Cardiac muscle cell (in vitro differentiated cells and primary cell): ENCODE results near the gene TEX53. TPM values are rescaled to one million over a fixed set of nuclear protein-coding genes. Genes with fewer than 3 reads are reported as not detected.

Source experiments
- DNase-seq, 2 donors: peaks; one replicate each; pipeline versions ENCODE4 v3.0.0 to v3.0.0-alpha.2; 2010 to 2017; ENCODE audit warnings: low read depth in 1 of 2, low spot score in 1 of 2
- H3K27ac ChIP-seq: fragments of 200-600 bp; sonication (generic); 2 replicates; pipeline ENCODE4 v1.5.1; 2016
- H3K27me3 ChIP-seq: fragments of 200-600 bp; sonication (generic); 2 replicates; pipeline ENCODE4 v1.6.0; 2016; ENCODE audit warnings: control low read depth
- H3K36me3 ChIP-seq: fragments of 200-600 bp; sonication (generic); 2 replicates; pipeline ENCODE4 v1.5.1; 2016; ENCODE audit warnings: control low read depth
- H3K4me1 ChIP-seq: fragments of 200-600 bp; sonication (generic); 2 replicates; pipeline ENCODE4 v1.8.1; 2017; ENCODE audit warnings: low read depth, mild to moderate bottlenecking, mixed run types
- H3K4me3 ChIP-seq: fragments of 200-600 bp; sonication (generic); 2 replicates; pipeline ENCODE4 v1.5.1; 2016; ENCODE audit warnings: mild to moderate bottlenecking
- H3K9me3 ChIP-seq: fragments of 200-600 bp; sonication (generic); 2 replicates; pipeline ENCODE4 v1.5.1; 2017; ENCODE audit warnings: low read depth, mild to moderate bottlenecking, control low read depth
- polyA plus RNA-seq: library from polyadenylated mRNA; unstranded; fragments of >200 nt; fragmentation: Nextera tagmentation; extraction: Ambion mirVana; gene quantifications from 2 replicates; pipeline ENCODE4 v1.2.1, GENCODE V29; 2016
- total RNA-seq: library from RNA; depleted of rRNA; stranded (reverse); fragments of >200 nt; gene quantifications from 2 replicates; pipeline ENCODE4 v1.2.3, GENCODE V29; 2016
- TF ChIP-seq, protein P1 (sequence below): IDR thresholded peaks from 2 replicates; pipeline ENCODE4 v1.5.1; 2012; ENCODE audit warnings: low read depth, mild to moderate bottlenecking, low read length

TEX53 gene
- not detected in 2 replicates for total RNA-seq
- not detected in 2 replicates for polyA plus RNA-seq

GRCh38 chr9:114657705-114658104 lies at the start of gene TEX53:
TSS of gene TEX53 (minus strand) at chr9:114657805. CDS start at chr9:114657774, 31 bp downstream.
- H3K36me3 ChIP-seq = no peaks in the 10 kb centered on the region
- no peak within 1 kb of the TSS for H3K27ac ChIP-seq
- H3K27me3 ChIP-seq = peaks cover 12% of the 10 kb centered on the region
- TF ChIP-seq, protein P1, sequence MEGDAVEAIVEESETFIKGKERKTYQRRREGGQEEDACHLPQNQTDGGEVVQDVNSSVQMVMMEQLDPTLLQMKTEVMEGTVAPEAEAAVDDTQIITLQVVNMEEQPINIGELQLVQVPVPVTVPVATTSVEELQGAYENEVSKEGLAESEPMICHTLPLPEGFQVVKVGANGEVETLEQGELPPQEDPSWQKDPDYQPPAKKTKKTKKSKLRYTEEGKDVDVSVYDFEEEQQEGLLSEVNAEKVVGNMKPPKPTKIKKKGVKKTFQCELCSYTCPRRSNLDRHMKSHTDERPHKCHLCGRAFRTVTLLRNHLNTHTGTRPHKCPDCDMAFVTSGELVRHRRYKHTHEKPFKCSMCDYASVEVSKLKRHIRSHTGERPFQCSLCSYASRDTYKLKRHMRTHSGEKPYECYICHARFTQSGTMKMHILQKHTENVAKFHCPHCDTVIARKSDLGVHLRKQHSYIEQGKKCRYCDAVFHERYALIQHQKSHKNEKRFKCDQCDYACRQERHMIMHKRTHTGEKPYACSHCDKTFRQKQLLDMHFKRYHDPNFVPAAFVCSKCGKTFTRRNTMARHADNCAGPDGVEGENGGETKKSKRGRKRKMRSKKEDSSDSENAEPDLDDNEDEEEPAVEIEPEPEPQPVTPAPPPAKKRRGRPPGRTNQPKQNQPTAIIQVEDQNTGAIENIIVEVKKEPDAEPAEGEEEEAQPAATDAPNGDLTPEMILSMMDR = no peak
- DNase-seq = no peak
- H3K9me3 ChIP-seq = no peaks in the 10 kb centered on the region
- H3K4me3 ChIP-seq = no peak within 1 kb of the TSS
- H3K4me1 ChIP-seq = no peaks in the 10 kb centered on the region

- TF ChIP-seq, protein P1 = no peak
- H3K4me1 ChIP-seq = no peaks in the 10 kb centered on the region
- no peak for DNase-seq
Observed at GRCh38 chr9:114706711-114707110, 49.1 kb upstream of the TEX53 start.

GRCh38 chr9:114701988-114702387 lies 44.4 kb upstream of the TEX53 start:
- Histone ChIP-seq H3K4me3 (no peak overlapping the region), H3K27me3 (peaks cover 5% of the 10 kb centered on the region), H3K36me3 (no peaks in the 10 kb centered on the region), H3K4me1 (no peaks in the 10 kb centered on the region), H3K9me3 (no peaks in the 10 kb centered on the region), H3K27ac (no peak overlapping the region)
- TF ChIP-seq, protein P1 = no peak
- DNase-seq = no peak

More at GRCh38 chr9:114706711-114707110, 49.1 kb upstream of the TEX53 start:
- Histone ChIP-seq H3K9me3 (no peaks in the 10 kb centered on the region), H3K36me3 (no peaks in the 10 kb centered on the region), H3K4me3 (no peak overlapping the region), H3K27me3 (peaks cover 43% of the 10 kb centered on the region), H3K27ac (no peak overlapping the region)

GRCh38 chr9:114697951-114698351 lies 40.3 kb upstream of the TEX53 start:
- no peak overlapping the region for H3K27ac ChIP-seq
- DNase-seq = no peak
- no peaks in the 10 kb centered on the region for H3K36me3 ChIP-seq
- no peak overlapping the region for H3K4me3 ChIP-seq
- H3K27me3 ChIP-seq = peaks cover 10% of the 10 kb centered on the region
- no peaks in the 10 kb centered on the region for H3K9me3 ChIP-seq
- TF ChIP-seq, protein P1 = no peak
- H3K4me1 ChIP-seq = no peaks in the 10 kb centered on the region

- no peak for DNase-seq
- TF ChIP-seq, protein P1 = no peak
- no peak overlapping the region for H3K4me3 ChIP-seq
- no peaks in the 10 kb centered on the region for H3K4me1 ChIP-seq
- no peak overlapping the region for H3K27ac ChIP-seq
- peaks cover 19% of the 10 kb centered on the region for H3K27me3 ChIP-seq
- H3K36me3 ChIP-seq = no peaks in the 10 kb centered on the region
- no peaks in the 10 kb centered on the region for H3K9me3 ChIP-seq
Observed at GRCh38 chr9:114696814-114697544, 39.4 kb upstream of the TEX53 start.
